Measurements from ENCODE around the gene UBE2D2.

- TF ChIP-seq BHLHE40 (IDR thresholded peaks at IDR 0.05; ENCODE audit: low read depth, low read length): no peak
- TF ChIP-seq RFX5 (IDR thresholded peaks at IDR 0.05; ENCODE audit: low read depth, low read length): no peak
- TF ChIP-seq POLR2A (IDR thresholded peaks at IDR 0.05; ENCODE audit: low read depth, low read length): no peak
- no peak for TF ChIP-seq CTCF (conservative IDR thresholded peaks at IDR 0.05; ENCODE audit: low read depth, low read length)
These were observed 10.8 kb downstream of the UBE2D2 start for GRCh38 chr5:139571966-139572365.
